ENCODE measurements around the gene TRIM32. TPM values are rescaled to one million over a fixed set of nuclear protein-coding genes. Genes with fewer than 3 reads are reported as not detected.

TRIM32 gene, protein sequence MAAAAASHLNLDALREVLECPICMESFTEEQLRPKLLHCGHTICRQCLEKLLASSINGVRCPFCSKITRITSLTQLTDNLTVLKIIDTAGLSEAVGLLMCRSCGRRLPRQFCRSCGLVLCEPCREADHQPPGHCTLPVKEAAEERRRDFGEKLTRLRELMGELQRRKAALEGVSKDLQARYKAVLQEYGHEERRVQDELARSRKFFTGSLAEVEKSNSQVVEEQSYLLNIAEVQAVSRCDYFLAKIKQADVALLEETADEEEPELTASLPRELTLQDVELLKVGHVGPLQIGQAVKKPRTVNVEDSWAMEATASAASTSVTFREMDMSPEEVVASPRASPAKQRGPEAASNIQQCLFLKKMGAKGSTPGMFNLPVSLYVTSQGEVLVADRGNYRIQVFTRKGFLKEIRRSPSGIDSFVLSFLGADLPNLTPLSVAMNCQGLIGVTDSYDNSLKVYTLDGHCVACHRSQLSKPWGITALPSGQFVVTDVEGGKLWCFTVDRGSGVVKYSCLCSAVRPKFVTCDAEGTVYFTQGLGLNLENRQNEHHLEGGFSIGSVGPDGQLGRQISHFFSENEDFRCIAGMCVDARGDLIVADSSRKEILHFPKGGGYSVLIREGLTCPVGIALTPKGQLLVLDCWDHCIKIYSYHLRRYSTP
- 1.1 TPM for total RNA-seq (2013)
- polyA plus RNA-seq (1 to 10 TPM in 2 of 3 donors, under 1 TPM in 1; 0.40 to 1.4 (median 1.3) TPM), polyA minus RNA-seq (0.69 and 1.4 TPM in 2 replicates), total RNA-seq (0.66 to 5.6 (median 1.3) reads per million in 11 experiments)

DNA sequence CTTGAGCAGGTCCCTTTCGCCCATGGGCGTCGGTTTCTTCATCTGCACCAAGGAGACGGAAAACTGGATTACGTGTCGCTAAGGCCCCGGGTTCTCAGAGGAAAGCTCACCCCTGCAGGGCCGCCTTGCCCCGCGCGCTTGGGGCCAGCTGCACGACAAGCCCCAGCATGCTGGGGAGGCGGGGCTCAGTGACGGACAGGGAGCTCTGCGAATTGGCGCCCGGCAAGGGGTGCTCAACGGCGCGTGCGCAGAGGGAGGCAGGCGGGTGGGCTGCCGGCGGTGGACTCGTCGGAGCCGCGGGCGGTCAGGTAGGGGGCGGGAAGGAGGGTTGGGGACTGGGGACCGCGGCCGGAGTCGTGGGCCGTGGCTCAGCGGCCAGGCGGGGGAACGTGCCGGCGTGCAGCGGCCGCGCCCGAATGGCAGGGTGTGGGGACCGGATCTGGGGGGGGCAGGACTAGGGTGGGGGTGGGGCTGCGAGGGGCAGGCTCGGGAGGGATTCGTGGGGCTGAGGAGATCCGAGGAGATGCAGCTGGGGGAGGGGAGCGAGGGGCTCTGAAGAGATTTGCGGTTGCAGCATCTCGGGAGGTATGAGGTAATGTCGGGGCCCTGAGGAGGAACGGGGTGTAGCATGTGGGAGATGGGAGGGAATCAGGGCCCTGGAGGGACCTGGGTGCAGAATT, at the start of gene TRIM32:
TRIM32 (plus strand) TSS at position 232 of the 680 bp plus-strand sequence. CDS start 10,438 bp downstream, outside the sequence.
- no peaks in the 10 kb centered on the region for H4K20me1 ChIP-seq (ENCODE audit: insufficient read depth, low read length)
- H3K4me1 Mint-ChIP-seq: peaks cover 23% of the 10 kb centered on the region
- H3K27ac Mint-ChIP-seq: peak within 1 kb of the TSS in 5 of 7 donors; percentile 5 to 78 (median 42)
- H3K27me3 ChIP-seq (ENCODE audit: control insufficient read depth in 2 of 2, insufficient read depth in 2 of 2, low read length in 2 of 2): peaks cover 0 to 2% of the 10 kb centered on the region in 2 donors
- peak within 1 kb of the TSS in 1 of 2 donors; percentile 51 for H3K27ac ChIP-seq (ENCODE audit: low read depth in 1 of 2, low read length in 2 of 2)
- peak within 1 kb of the TSS; percentile 86 to 97 for H3K4me3 Mint-ChIP-seq
- peak within 1 kb of the TSS; percentile 92 for H3K4me2 ChIP-seq (replicated peaks; ENCODE audit: extremely low read depth, low read length, poor library complexity, severe bottlenecking)
- H3K36me3 Mint-ChIP-seq: no peaks in the 10 kb centered on the region
- H3K4me3 ChIP-seq (replicated peaks in 1 of 3; ENCODE audit: low read depth in 2 of 3, low read length in 3 of 3): peak within 1 kb of the TSS; percentile 45 to 74 (median 45)
- TF ChIP-seq, protein P1, sequence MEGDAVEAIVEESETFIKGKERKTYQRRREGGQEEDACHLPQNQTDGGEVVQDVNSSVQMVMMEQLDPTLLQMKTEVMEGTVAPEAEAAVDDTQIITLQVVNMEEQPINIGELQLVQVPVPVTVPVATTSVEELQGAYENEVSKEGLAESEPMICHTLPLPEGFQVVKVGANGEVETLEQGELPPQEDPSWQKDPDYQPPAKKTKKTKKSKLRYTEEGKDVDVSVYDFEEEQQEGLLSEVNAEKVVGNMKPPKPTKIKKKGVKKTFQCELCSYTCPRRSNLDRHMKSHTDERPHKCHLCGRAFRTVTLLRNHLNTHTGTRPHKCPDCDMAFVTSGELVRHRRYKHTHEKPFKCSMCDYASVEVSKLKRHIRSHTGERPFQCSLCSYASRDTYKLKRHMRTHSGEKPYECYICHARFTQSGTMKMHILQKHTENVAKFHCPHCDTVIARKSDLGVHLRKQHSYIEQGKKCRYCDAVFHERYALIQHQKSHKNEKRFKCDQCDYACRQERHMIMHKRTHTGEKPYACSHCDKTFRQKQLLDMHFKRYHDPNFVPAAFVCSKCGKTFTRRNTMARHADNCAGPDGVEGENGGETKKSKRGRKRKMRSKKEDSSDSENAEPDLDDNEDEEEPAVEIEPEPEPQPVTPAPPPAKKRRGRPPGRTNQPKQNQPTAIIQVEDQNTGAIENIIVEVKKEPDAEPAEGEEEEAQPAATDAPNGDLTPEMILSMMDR (IDR thresholded peaks at IDR 0.05): no peak
- H3K4me1 ChIP-seq (ENCODE audit: control insufficient read depth in 1 of 2, insufficient read depth in 2 of 2, low read length in 2 of 2): peaks cover 13 to 17% of the 10 kb centered on the region in 2 donors
- no peaks in the 10 kb centered on the region for H3K36me3 ChIP-seq (replicated peaks in 1 of 2; ENCODE audit: control insufficient read depth in 1 of 2, insufficient read depth in 2 of 2, low read length in 2 of 2)
- H3K9me3 ChIP-seq (replicated peaks in 1 of 2; ENCODE audit: control insufficient read depth in 1 of 2, insufficient read depth in 1 of 2, low read length in 2 of 2): no peaks in the 10 kb centered on the region
- peak within 1 kb of the TSS; percentile 65 for H3K9ac ChIP-seq (ENCODE audit: insufficient read depth, low read length, poor library complexity, severe bottlenecking)
- under 1% methylated on average over 46 of the region's 54 CpGs for WGBS (ENCODE audit: insufficient coverage)
- peaks cover 14 to 25% (median 22%) of the 10 kb centered on the region in 3 donors for H3K27me3 Mint-ChIP-seq (ENCODE audit: low read depth in 3 of 3)
- no peaks in the 10 kb centered on the region for H3K79me2 ChIP-seq (ENCODE audit: insufficient read depth, low read length)
- intact Hi-C loops (cut with micrococcal nuclease): no loop called here
- peak within 1 kb of the TSS; percentile 82 for H2AFZ ChIP-seq (ENCODE audit: insufficient read depth, low read depth, low read length, poor library complexity, severe bottlenecking)
- peaks cover 0 to 2% (median 0%) of the 10 kb centered on the region in 7 donors for H3K9me3 Mint-ChIP-seq
- peak; percentile 38 to 72 (median 63) for DNase-seq

DNA sequence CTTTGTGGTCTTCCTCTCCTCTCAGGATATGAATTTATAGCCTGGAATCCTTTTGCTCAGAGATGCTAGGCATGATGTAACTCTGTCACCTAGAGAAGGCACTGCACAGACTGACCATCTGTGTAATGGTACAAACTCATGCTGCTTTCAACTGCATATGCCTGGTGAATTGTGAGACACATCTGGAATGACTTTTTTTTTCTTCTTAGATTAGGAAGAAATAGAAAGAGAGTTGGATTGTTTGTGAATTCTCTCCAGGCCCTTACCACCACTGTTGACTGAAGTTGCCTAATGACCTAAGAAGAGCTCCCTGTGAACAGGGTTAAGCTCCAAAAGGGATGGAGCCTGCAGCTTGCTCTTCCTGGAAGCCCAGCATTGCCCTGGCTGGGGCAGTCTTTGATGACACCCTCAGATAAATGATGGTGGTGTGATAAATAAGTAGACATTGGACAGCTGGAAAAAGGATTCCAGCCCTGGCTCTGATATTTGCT, 47.8 kb upstream of the TRIM32 start:
- intact Hi-C loops (cut with micrococcal nuclease): no loop called here
- peaks cover 0 to 2% (median 0%) of the 10 kb centered on the region in 7 donors for H3K9me3 Mint-ChIP-seq

More for the DNA sequence above, 47.8 kb upstream of the TRIM32 start:
- H3K4me2 ChIP-seq (replicated peaks; ENCODE audit: extremely low read depth, low read length, poor library complexity, severe bottlenecking): no peak overlapping the region
- no peaks in the 10 kb centered on the region for H3K27me3 ChIP-seq (ENCODE audit: control insufficient read depth in 2 of 2, insufficient read depth in 2 of 2, low read length in 2 of 2)
- TF ChIP-seq, protein P1 (IDR thresholded peaks at IDR 0.05): no peak
- H3K4me3 ChIP-seq (replicated peaks in 1 of 3; ENCODE audit: low read depth in 2 of 3, low read length in 3 of 3): no peak overlapping the region
- no peak overlapping the region for H3K9ac ChIP-seq (ENCODE audit: insufficient read depth, low read length, poor library complexity, severe bottlenecking)
- Mint-ChIP-seq H3K4me3 (no peak overlapping the region), H3K36me3 (no peaks in the 10 kb centered on the region), H3K27me3 (ENCODE audit: low read depth in 3 of 3) (peaks cover 0 to 7% (median 2%) of the 10 kb centered on the region in 3 donors), H3K27ac (no peak overlapping the region), H3K4me1 (no peaks in the 10 kb centered on the region)
- no peaks in the 10 kb centered on the region for H3K36me3 ChIP-seq (replicated peaks in 1 of 2; ENCODE audit: control insufficient read depth in 1 of 2, insufficient read depth in 2 of 2, low read length in 2 of 2)
- no peak for DNase-seq
- no peak overlapping the region for H3K27ac ChIP-seq (ENCODE audit: low read depth in 1 of 2, low read length in 2 of 2)
- H4K20me1 ChIP-seq (ENCODE audit: insufficient read depth, low read length): no peaks in the 10 kb centered on the region
- H3K4me1 ChIP-seq (ENCODE audit: control insufficient read depth in 1 of 2, insufficient read depth in 2 of 2, low read length in 2 of 2): peaks cover 0 to 8% of the 10 kb centered on the region in 2 donors
- no peaks in the 10 kb centered on the region for H3K9me3 ChIP-seq (replicated peaks in 1 of 2; ENCODE audit: control insufficient read depth in 1 of 2, insufficient read depth in 1 of 2, low read length in 2 of 2)
- no peak overlapping the region for H2AFZ ChIP-seq (ENCODE audit: insufficient read depth, low read depth, low read length, poor library complexity, severe bottlenecking)
- H3K79me2 ChIP-seq (ENCODE audit: insufficient read depth, low read length): no peaks in the 10 kb centered on the region

All from CD14-positive monocyte (primary cell).